Esophagus squamous epithelium (tissue), 4 donors: ENCODE data around the gene CEBPB.

Experiments used
- POLR2A ChIP-seq, 4 donors: fragments of 450-650 bp; IDR thresholded peaks; one replicate each; pipeline ENCODE4 v1.6.1; 2017; ENCODE audit warnings: antibody characterized with exemption in 4 of 4, mild to moderate bottlenecking in 4 of 4, moderate library complexity in 3 of 4
- TF ChIP-seq, protein P1 (sequence below), 6 experiments: fragments of 450-650 bp in 4 of 6; fragments of 200-600 bp in 2 of 6; sonication (generic) in 2 of 6; IDR thresholded peaks; one replicate each; pipeline ENCODE4 v1.5.1; 2016 to 2019; ENCODE audit warnings: antibody characterized with exemption in 6 of 6, mild to moderate bottlenecking in 4 of 6, moderate library complexity in 4 of 6

DNA sequence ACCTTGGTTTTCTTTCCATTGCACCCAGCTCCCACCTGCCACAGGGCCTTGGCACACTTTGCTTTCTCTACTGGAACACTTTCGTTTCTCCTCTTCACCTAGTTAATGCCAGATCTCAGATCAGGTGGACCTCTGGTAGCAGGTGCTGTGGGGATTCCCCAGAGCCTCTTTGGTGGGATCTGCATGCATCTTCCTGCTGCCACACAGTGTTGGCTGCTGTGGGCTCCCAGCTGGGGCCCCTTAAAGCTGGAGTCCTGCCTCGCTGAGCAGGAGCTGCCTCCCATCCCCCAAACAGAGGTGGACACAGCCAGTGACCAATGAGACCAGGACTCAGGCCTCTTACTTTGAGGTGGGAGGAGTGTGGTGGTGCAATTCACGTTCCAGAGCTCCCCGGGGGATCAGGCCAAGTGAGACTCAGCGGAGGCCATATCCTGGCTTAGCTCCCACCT lies 28.4 kb downstream of the CEBPB start:
- TF ChIP-seq, protein P1, sequence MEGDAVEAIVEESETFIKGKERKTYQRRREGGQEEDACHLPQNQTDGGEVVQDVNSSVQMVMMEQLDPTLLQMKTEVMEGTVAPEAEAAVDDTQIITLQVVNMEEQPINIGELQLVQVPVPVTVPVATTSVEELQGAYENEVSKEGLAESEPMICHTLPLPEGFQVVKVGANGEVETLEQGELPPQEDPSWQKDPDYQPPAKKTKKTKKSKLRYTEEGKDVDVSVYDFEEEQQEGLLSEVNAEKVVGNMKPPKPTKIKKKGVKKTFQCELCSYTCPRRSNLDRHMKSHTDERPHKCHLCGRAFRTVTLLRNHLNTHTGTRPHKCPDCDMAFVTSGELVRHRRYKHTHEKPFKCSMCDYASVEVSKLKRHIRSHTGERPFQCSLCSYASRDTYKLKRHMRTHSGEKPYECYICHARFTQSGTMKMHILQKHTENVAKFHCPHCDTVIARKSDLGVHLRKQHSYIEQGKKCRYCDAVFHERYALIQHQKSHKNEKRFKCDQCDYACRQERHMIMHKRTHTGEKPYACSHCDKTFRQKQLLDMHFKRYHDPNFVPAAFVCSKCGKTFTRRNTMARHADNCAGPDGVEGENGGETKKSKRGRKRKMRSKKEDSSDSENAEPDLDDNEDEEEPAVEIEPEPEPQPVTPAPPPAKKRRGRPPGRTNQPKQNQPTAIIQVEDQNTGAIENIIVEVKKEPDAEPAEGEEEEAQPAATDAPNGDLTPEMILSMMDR (IDR thresholded peaks at IDR 0.05), result no peak
- TF ChIP-seq POLR2A (IDR thresholded peaks at IDR 0.05), result no peak
